ENCODE results near the gene JAM3.
"Not testable (repeated sequence)": the region's sequence is repeated elsewhere in the genome, so short reads cannot be mapped to it uniquely, and the experiment has no call there.

JAM3 gene

DNA sequence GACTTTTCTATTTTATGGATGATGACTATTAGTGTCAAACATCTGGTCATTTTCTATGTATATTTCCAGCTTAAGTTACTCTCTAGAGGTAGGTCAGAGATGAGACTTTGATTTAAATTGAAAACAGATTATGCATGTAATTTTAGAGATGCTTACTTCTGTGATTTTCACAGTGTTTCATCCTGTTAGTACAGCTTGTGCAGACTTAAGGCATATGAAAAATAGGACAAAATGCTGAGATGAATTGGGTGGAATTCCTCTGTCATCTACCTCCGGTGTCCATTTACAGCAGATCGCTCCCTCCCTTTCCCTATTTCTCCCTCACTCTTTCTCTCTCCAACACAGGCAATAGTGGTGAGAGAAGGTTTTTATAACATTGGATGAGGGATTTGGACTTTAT is 14.1 kb downstream of the JAM3 start:
- Histone ChIP-seq H3F3A (ENCODE audit: control insufficient read depth, insufficient read depth) (no peaks in the 10 kb centered on the region), H3K4me3 (ENCODE audit: low read length) (no peak overlapping the region), H3K4me2 (ENCODE audit: low read length) (no peak overlapping the region), H3K4me1 (ENCODE audit: control insufficient read depth, low read length) (no peaks in the 10 kb centered on the region), H3K79me2 (ENCODE audit: control insufficient read depth, low read length) (no peaks in the 10 kb centered on the region), H4K20me1 (ENCODE audit: control insufficient read depth, insufficient read depth, low read depth, low read length) (no peaks in the 10 kb centered on the region), H3K9me2 (replicated peaks; ENCODE audit: control insufficient read depth, low read length) (no peaks in the 10 kb centered on the region), H3K27ac (ENCODE audit: low read depth, low read length) (no peak overlapping the region), H3K9me3 (ENCODE audit: control insufficient read depth, insufficient read depth, low read length) (no peaks in the 10 kb centered on the region), H3K36me3 (ENCODE audit: control insufficient read depth, low read length) (no peaks in the 10 kb centered on the region), H3K27me3 (ENCODE audit: control insufficient read depth, low read length) (peaks cover 7% of the 10 kb centered on the region)
- TF ChIP-seq, protein P1, sequence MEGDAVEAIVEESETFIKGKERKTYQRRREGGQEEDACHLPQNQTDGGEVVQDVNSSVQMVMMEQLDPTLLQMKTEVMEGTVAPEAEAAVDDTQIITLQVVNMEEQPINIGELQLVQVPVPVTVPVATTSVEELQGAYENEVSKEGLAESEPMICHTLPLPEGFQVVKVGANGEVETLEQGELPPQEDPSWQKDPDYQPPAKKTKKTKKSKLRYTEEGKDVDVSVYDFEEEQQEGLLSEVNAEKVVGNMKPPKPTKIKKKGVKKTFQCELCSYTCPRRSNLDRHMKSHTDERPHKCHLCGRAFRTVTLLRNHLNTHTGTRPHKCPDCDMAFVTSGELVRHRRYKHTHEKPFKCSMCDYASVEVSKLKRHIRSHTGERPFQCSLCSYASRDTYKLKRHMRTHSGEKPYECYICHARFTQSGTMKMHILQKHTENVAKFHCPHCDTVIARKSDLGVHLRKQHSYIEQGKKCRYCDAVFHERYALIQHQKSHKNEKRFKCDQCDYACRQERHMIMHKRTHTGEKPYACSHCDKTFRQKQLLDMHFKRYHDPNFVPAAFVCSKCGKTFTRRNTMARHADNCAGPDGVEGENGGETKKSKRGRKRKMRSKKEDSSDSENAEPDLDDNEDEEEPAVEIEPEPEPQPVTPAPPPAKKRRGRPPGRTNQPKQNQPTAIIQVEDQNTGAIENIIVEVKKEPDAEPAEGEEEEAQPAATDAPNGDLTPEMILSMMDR (IDR thresholded peaks at IDR 0.05; ENCODE audit: low read depth, low read length, poor library complexity, severe bottlenecking), result no peak
- TF ChIP-seq EZH2phosphoT487 (IDR thresholded peaks at IDR 0.05; ENCODE audit: borderline replicate concordance, low read length), result no peak

DNA sequence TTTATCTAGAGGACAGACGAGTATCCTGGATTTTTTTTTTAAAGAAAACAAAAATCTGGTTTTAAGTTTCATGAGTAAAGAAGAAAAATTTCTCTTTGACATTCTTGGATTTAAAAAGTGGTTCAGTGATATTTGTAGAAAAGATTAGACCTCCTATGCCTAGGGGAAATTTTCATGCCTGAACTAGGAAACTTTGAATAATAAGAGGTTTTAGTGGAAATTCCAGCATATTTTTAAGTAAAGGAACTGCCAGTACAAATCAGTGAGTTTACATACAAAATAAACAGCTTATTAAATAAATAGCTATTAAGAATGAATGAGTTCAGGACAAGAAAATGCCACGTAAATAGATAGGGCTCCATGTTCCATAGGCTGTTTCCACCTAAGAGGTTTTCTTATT is 17.5 kb downstream of the JAM3 start:
- H3K4me1 ChIP-seq (ENCODE audit: control insufficient read depth, low read length), result no peaks in the 10 kb centered on the region
- H3K36me3 ChIP-seq (ENCODE audit: control insufficient read depth, low read length), result no peaks in the 10 kb centered on the region
- H3F3A ChIP-seq (ENCODE audit: control insufficient read depth, insufficient read depth), result no peaks in the 10 kb centered on the region
- no peak overlapping the region for H3K4me2 ChIP-seq (ENCODE audit: low read length)
- H3K27me3 ChIP-seq (ENCODE audit: control insufficient read depth, low read length), result peaks cover 12% of the 10 kb centered on the region
- H3K27ac ChIP-seq (ENCODE audit: low read depth, low read length), result no peak overlapping the region
- no peaks in the 10 kb centered on the region for H3K9me2 ChIP-seq (replicated peaks; ENCODE audit: control insufficient read depth, low read length)
- no peaks in the 10 kb centered on the region for H4K20me1 ChIP-seq (ENCODE audit: control insufficient read depth, insufficient read depth, low read depth, low read length)
- H3K79me2 ChIP-seq (ENCODE audit: control insufficient read depth, low read length), result no peaks in the 10 kb centered on the region
- H3K9me3 ChIP-seq (ENCODE audit: control insufficient read depth, insufficient read depth, low read length), result no peaks in the 10 kb centered on the region
- no peak overlapping the region for H3K4me3 ChIP-seq (ENCODE audit: low read length)
- TF ChIP-seq, protein P1 (IDR thresholded peaks at IDR 0.05; ENCODE audit: low read depth, low read length, poor library complexity, severe bottlenecking), result no peak
- TF ChIP-seq EZH2phosphoT487 (IDR thresholded peaks at IDR 0.05; ENCODE audit: borderline replicate concordance, low read length), result no peak

DNA sequence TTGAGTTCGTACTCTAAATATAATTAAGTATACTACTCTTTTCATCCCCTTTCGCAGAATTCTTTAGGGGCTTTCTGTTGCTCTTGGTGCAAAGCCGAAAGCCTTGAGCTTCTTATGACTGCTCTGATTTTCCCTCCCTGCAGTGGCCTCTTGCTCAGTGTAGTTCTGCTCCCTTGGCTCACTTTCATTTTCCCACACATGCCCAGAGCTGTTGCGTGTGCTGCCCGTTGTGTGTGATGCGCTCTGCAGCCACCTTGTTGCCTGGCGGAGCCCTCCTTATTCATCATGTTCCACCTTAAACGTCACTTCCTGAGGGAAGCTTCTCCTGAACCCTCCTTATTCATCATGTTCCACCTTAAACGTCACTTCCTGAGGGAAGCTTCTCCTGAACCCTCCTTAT is 23.1 kb downstream of the JAM3 start:
- H3K79me2 ChIP-seq (ENCODE audit: control insufficient read depth, low read length); H3K4me2 ChIP-seq (ENCODE audit: low read length): not testable (repeated sequence)

DNA sequence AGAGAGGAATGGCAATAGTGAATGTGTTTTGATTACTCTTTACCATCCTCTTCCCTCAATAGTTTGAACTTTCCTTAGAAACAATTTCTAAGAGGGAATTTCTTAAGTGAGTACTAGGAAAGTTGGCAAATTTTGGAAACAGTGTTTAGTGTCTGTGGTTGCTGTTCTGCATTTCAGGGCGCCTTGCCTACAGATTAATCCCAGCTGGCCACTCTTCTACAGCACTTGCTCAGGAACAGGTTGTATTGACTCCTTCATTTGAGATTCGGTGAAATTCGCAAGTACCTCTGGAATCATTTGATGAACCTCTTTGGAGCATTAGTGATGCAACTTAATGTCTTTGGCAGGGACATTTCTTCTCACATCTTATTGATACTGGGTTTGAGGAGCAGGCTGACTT is 28.3 kb downstream of the JAM3 start:
- Histone ChIP-seq H3K4me2 (ENCODE audit: low read length) (no peak overlapping the region), H3K9me3 (ENCODE audit: control insufficient read depth, insufficient read depth, low read length) (no peaks in the 10 kb centered on the region), H3K27ac (ENCODE audit: low read depth, low read length) (no peak overlapping the region), H3K79me2 (ENCODE audit: control insufficient read depth, low read length) (no peaks in the 10 kb centered on the region), H3K4me3 (ENCODE audit: low read length) (no peak overlapping the region), H3K9me2 (replicated peaks; ENCODE audit: control insufficient read depth, low read length) (no peaks in the 10 kb centered on the region), H3K4me1 (ENCODE audit: control insufficient read depth, low read length) (no peaks in the 10 kb centered on the region), H3F3A (ENCODE audit: control insufficient read depth, insufficient read depth) (no peaks in the 10 kb centered on the region), H3K36me3 (ENCODE audit: control insufficient read depth, low read length) (no peaks in the 10 kb centered on the region), H4K20me1 (ENCODE audit: control insufficient read depth, insufficient read depth, low read depth, low read length) (no peaks in the 10 kb centered on the region), H3K27me3 (ENCODE audit: control insufficient read depth, low read length) (peaks cover 12% of the 10 kb centered on the region)
- TF ChIP-seq, protein P1 (IDR thresholded peaks at IDR 0.05; ENCODE audit: low read depth, low read length, poor library complexity, severe bottlenecking), result no peak
- TF ChIP-seq EZH2phosphoT487 (IDR thresholded peaks at IDR 0.05; ENCODE audit: borderline replicate concordance, low read length), result no peak

More for the DNA sequence above, 23.1 kb downstream of the JAM3 start:
- H3K4me1 ChIP-seq (ENCODE audit: control insufficient read depth, low read length); H3K4me3 ChIP-seq (ENCODE audit: low read length); H3K27ac ChIP-seq (ENCODE audit: low read depth, low read length); H4K20me1 ChIP-seq (ENCODE audit: control insufficient read depth, insufficient read depth, low read depth, low read length); H3F3A ChIP-seq (ENCODE audit: control insufficient read depth, insufficient read depth); H3K36me3 ChIP-seq (ENCODE audit: control insufficient read depth, low read length); H3K9me3 ChIP-seq (ENCODE audit: control insufficient read depth, insufficient read depth, low read length); H3K9me2 ChIP-seq (replicated peaks; ENCODE audit: control insufficient read depth, low read length): not testable (repeated sequence)
- peaks cover 13% of the 10 kb centered on the region for H3K27me3 ChIP-seq (ENCODE audit: control insufficient read depth, low read length)

Data from DOHH2 (cell line).